Measurements from ENCODE around the gene C1S.
"Not testable (repeated sequence)": the region's sequence is repeated elsewhere in the genome, so short reads cannot be mapped to it uniquely, and the experiment has no call there.

C1S gene

GRCh38 chr12:7046383-7047105 is 14.0 kb upstream of the C1S start:
- in situ Hi-C loops (cut with HindIII; ENCODE audit: low sequenced_read_pairs), result no loop called here

GRCh38 chr12:7047306-7047705 is 13.2 kb upstream of the C1S start:
- in situ Hi-C loops (cut with HindIII; ENCODE audit: low sequenced_read_pairs), result no loop called here

GRCh38 chr12:7049445-7049951 is 11.0 kb upstream of the C1S start:
- in situ Hi-C loops (cut with HindIII; ENCODE audit: low sequenced_read_pairs), result not testable (repeated sequence)

- in situ Hi-C loops (cut with HindIII; ENCODE audit: low sequenced_read_pairs), result not testable (repeated sequence)
Observed at GRCh38 chr12:7049973-7050372, 10.5 kb upstream of the C1S start.

- in situ Hi-C loops (cut with HindIII; ENCODE audit: low sequenced_read_pairs), result loop anchor here (5.0 kb wide), 3 partner anchors 52 to 112 kb away; partner anchors contain the start of gene C1RL
Observed at GRCh38 chr12:7054925-7055324, 5.6 kb upstream of the C1S start.

- in situ Hi-C loops (cut with HindIII; ENCODE audit: low sequenced_read_pairs), result loop anchor here (5.0 kb wide), 3 partner anchors 52 to 112 kb away; partner anchors contain the start of gene C1RL
Observed at GRCh38 chr12:7055736-7056135, 4.8 kb upstream of the C1S start.

GRCh38 chr12:7058163-7058845 is 2.2 kb upstream of the C1S start:
- in situ Hi-C loops (cut with HindIII; ENCODE audit: low sequenced_read_pairs), result loop anchor here (5.0 kb wide), 3 partner anchors 49 to 109 kb away; partner anchors contain the start of gene C1RL

- in situ Hi-C loops (cut with HindIII; ENCODE audit: low sequenced_read_pairs), result loop anchor here (5.0 kb wide), 3 partner anchors 48 to 108 kb away; partner anchors contain the start of gene C1RL
Observed at GRCh38 chr12:7058850-7059395, 1.6 kb upstream of the C1S start.

- in situ Hi-C loops (cut with HindIII; ENCODE audit: low sequenced_read_pairs), result loop anchor here (5.0 kb wide), 3 partner anchors 48 to 108 kb away; partner anchors contain the start of gene C1RL
Observed at GRCh38 chr12:7059780-7060179, 738 bp upstream of the C1S start.

- in situ Hi-C loops (cut with HindIII; ENCODE audit: low sequenced_read_pairs), result no loop called here
Observed at GRCh38 chr12:7061138-7061537, 620 bp downstream of the C1S start.

GRCh38 chr12:7061596-7061995 is 1.1 kb downstream of the C1S start:
- in situ Hi-C loops (cut with HindIII; ENCODE audit: low sequenced_read_pairs), result no loop called here

- in situ Hi-C loops (cut with HindIII; ENCODE audit: low sequenced_read_pairs), result no loop called here
Observed at GRCh38 chr12:7064516-7064915, 4.0 kb downstream of the C1S start.

- in situ Hi-C loops (cut with HindIII; ENCODE audit: low sequenced_read_pairs), result no loop called here
Observed at GRCh38 chr12:7065073-7065623, 4.6 kb downstream of the C1S start.

- in situ Hi-C loops (cut with HindIII; ENCODE audit: low sequenced_read_pairs), result no loop called here
Observed at GRCh38 chr12:7066596-7066995, 6.1 kb downstream of the C1S start.

- in situ Hi-C loops (cut with HindIII; ENCODE audit: low sequenced_read_pairs), result no loop called here
Observed at GRCh38 chr12:7067096-7067495, 6.6 kb downstream of the C1S start.

GRCh38 chr12:7068240-7068993 is 7.9 kb downstream of the C1S start:
- in situ Hi-C loops (cut with HindIII; ENCODE audit: low sequenced_read_pairs), result no loop called here

GRCh38 chr12:7068994-7069346 is 8.5 kb downstream of the C1S start:
- in situ Hi-C loops (cut with HindIII; ENCODE audit: low sequenced_read_pairs), result no loop called here

- in situ Hi-C loops (cut with HindIII; ENCODE audit: low sequenced_read_pairs), result no loop called here
Observed at GRCh38 chr12:7069386-7069785, 8.9 kb downstream of the C1S start.

GRCh38 chr12:7072035-7072434 is 11.5 kb downstream of the C1S start:
- in situ Hi-C loops (cut with HindIII; ENCODE audit: low sequenced_read_pairs), result no loop called here

GRCh38 chr12:7072554-7072953 is 12.0 kb downstream of the C1S start:
- in situ Hi-C loops (cut with HindIII; ENCODE audit: low sequenced_read_pairs), result no loop called here

GRCh38 chr12:7073946-7074345 is 13.4 kb downstream of the C1S start:
- in situ Hi-C loops (cut with HindIII; ENCODE audit: low sequenced_read_pairs), result no loop called here

All from endothelial cell of hepatic sinusoid (primary cell).